ENCODE measurements around the gene ARHGAP19.

ARHGAP19 gene

DNA sequence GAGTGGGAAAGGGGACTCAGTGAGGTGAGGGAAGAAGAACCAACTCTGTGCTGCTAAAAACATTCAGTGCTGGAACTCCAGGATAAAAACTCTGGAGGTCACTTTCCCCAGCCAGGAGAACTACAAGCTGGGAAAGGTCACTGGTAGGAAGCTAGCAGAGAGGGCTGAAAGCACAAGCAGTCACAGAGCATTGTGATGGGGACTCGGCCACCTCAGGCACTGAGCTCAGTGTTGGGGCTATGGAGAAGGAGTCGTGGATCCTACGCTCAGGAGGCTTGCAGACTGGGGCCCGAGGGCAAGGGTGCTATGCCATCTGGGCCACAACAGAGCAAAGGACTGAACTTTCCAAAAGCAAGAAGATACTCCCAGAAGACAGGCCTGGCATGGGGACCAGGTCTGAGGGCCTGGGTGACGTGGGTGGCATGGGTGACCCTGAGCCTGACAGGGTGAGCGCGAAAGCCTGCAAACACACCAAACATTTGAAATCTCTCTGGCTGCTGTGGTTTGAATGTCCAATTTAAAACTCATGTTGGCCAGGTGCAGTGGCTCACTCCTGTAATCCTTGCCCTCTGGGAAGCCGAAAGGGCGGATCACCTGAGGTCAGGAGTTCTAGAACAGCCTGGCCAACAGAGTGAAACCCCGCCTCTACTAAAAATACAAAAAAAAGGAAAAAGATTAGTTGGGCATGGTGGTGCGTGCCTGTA lies 9.8 kb upstream of the ARHGAP19 start:
- no peaks in the 10 kb centered on the region for H4K20me1 ChIP-seq (ENCODE audit: insufficient read depth, low read length)
- ATAC-seq (ENCODE audit: insufficient read depth, low read depth) = no peak
- H3K9me3 ChIP-seq (ENCODE audit: insufficient read depth, low read length, severe bottlenecking) = no peaks in the 10 kb centered on the region
- no peak overlapping the region for H3K4me2 ChIP-seq (ENCODE audit: insufficient read depth, low read length)
- H3K36me3 ChIP-seq (ENCODE audit: insufficient read depth, low read length) = no peaks in the 10 kb centered on the region
- H3K4me3 ChIP-seq (ENCODE audit: low read depth in 1 of 2, low read length in 2 of 2) = no peak overlapping the region
- H3K9ac ChIP-seq (ENCODE audit: low read depth, low read length) = no peak overlapping the region
- no peak for DNase-seq
- no peaks in the 10 kb centered on the region for H3K27me3 ChIP-seq (ENCODE audit: insufficient read depth, low read length, poor library complexity)
- TF ChIP-seq, protein P1, sequence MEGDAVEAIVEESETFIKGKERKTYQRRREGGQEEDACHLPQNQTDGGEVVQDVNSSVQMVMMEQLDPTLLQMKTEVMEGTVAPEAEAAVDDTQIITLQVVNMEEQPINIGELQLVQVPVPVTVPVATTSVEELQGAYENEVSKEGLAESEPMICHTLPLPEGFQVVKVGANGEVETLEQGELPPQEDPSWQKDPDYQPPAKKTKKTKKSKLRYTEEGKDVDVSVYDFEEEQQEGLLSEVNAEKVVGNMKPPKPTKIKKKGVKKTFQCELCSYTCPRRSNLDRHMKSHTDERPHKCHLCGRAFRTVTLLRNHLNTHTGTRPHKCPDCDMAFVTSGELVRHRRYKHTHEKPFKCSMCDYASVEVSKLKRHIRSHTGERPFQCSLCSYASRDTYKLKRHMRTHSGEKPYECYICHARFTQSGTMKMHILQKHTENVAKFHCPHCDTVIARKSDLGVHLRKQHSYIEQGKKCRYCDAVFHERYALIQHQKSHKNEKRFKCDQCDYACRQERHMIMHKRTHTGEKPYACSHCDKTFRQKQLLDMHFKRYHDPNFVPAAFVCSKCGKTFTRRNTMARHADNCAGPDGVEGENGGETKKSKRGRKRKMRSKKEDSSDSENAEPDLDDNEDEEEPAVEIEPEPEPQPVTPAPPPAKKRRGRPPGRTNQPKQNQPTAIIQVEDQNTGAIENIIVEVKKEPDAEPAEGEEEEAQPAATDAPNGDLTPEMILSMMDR (IDR thresholded peaks at IDR 0.05; ENCODE audit: borderline replicate concordance, extremely low read depth, low read length, poor library complexity, severe bottlenecking) = no peak
- no peak for TF ChIP-seq EZH2 (IDR thresholded peaks at IDR 0.05; ENCODE audit: borderline replicate concordance, low read depth, low read length, severe bottlenecking)
- H3K79me2 ChIP-seq (ENCODE audit: insufficient read depth, low read length) = no peaks in the 10 kb centered on the region
- H3K4me1 ChIP-seq (ENCODE audit: insufficient read depth, low read length) = no peaks in the 10 kb centered on the region
- H3K27ac ChIP-seq (ENCODE audit: low read length) = no peak overlapping the region
- no peak overlapping the region for H2AFZ ChIP-seq (ENCODE audit: low read depth, low read length)

DNA sequence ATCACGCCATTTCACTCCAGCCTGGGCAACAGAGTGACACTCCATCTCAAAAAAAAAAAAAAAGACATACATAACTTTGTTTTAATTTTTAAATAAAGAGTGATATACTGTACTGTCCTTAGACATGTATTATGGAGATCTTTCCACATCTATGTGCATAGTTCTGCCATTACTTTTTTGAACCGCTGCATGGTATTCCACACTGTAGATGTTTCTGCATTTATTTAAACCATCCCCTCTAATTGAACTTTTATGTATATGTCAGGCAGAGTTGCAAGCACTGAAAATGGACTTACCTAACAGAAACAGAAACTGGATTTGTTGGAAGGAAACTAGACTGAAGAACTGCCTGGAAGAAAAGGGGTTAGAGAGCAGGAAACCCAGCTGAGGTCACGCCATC lies 8.5 kb upstream of the ARHGAP19 start:
- TF ChIP-seq EZH2 (IDR thresholded peaks at IDR 0.05; ENCODE audit: borderline replicate concordance, low read depth, low read length, severe bottlenecking) = no peak
- TF ChIP-seq, protein P1 (IDR thresholded peaks at IDR 0.05; ENCODE audit: borderline replicate concordance, extremely low read depth, low read length, poor library complexity, severe bottlenecking) = no peak
- Histone ChIP-seq H3K9me3 (ENCODE audit: insufficient read depth, low read length, severe bottlenecking) (no peaks in the 10 kb centered on the region), H3K4me2 (ENCODE audit: insufficient read depth, low read length) (no peak overlapping the region), H4K20me1 (ENCODE audit: insufficient read depth, low read length) (no peaks in the 10 kb centered on the region), H3K36me3 (ENCODE audit: insufficient read depth, low read length) (no peaks in the 10 kb centered on the region), H2AFZ (ENCODE audit: low read depth, low read length) (no peak overlapping the region), H3K4me1 (ENCODE audit: insufficient read depth, low read length) (no peaks in the 10 kb centered on the region), H3K27me3 (ENCODE audit: insufficient read depth, low read length, poor library complexity) (no peaks in the 10 kb centered on the region), H3K4me3 (ENCODE audit: low read depth in 1 of 2, low read length in 2 of 2) (no peak overlapping the region), H3K79me2 (ENCODE audit: insufficient read depth, low read length) (no peaks in the 10 kb centered on the region), H3K27ac (ENCODE audit: low read length) (no peak overlapping the region), H3K9ac (ENCODE audit: low read depth, low read length) (no peak overlapping the region)
- ATAC-seq (ENCODE audit: insufficient read depth, low read depth) (no peak), DNase-seq (no peak)

DNA sequence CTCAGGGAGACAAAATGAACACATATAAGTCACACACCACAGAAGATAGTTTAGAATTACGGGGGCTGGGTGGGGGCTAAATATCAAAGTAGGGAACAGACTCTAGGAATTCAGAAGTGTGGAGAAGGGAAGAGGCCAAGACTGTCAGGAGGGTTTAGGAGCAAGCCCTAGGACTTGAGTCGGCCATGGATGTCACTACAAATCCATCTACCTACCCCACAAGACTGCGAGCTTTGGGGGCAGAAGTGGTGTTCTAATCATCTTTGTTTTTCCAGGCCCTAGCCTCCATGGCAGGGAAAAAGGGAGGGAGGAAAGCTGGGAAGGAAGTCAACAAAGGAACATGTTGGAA lies 5.8 kb upstream of the ARHGAP19 start:
- H3K27ac ChIP-seq (ENCODE audit: low read length) = no peak overlapping the region
- H3K4me3 ChIP-seq (ENCODE audit: low read depth in 1 of 2, low read length in 2 of 2) = no peak overlapping the region
- H3K4me1 ChIP-seq (ENCODE audit: insufficient read depth, low read length) = peaks cover under 1% of the 10 kb centered on the region; the same call in 1 of the 2 replicates
- H3K4me2 ChIP-seq (ENCODE audit: insufficient read depth, low read length) = no peak overlapping the region
- H4K20me1 ChIP-seq (ENCODE audit: insufficient read depth, low read length) = no peaks in the 10 kb centered on the region
- no peak overlapping the region for H2AFZ ChIP-seq (ENCODE audit: low read depth, low read length)
- ATAC-seq (ENCODE audit: insufficient read depth, low read depth) (no peak), DNase-seq (no peak)
- H3K9me3 ChIP-seq (ENCODE audit: insufficient read depth, low read length, severe bottlenecking) = no peaks in the 10 kb centered on the region
- H3K9ac ChIP-seq (ENCODE audit: low read depth, low read length) = no peak overlapping the region
- TF ChIP-seq, protein P1 (IDR thresholded peaks at IDR 0.05; ENCODE audit: borderline replicate concordance, extremely low read depth, low read length, poor library complexity, severe bottlenecking) = no peak
- TF ChIP-seq EZH2 (IDR thresholded peaks at IDR 0.05; ENCODE audit: borderline replicate concordance, low read depth, low read length, severe bottlenecking) = no peak
- H3K79me2 ChIP-seq (ENCODE audit: insufficient read depth, low read length) = no peaks in the 10 kb centered on the region
- H3K27me3 ChIP-seq (ENCODE audit: insufficient read depth, low read length, poor library complexity) = no peaks in the 10 kb centered on the region
- no peaks in the 10 kb centered on the region for H3K36me3 ChIP-seq (ENCODE audit: insufficient read depth, low read length)
